GM12878 (cell line): ENCODE results near the gene KLHL3.

ENCODE experiments used
- BCL11A ChIP-seq: IDR thresholded peaks from 2 replicates; pipeline ENCODE4 v1.6.1; 2011; ENCODE audit warnings: low read depth, low read length
- FOXM1 ChIP-seq: IDR thresholded peaks from 2 replicates; pipeline ENCODE4 v1.6.1; 2012; ENCODE audit warnings: low read depth, mild to moderate bottlenecking, inconsistent platforms, low read length, moderate library complexity
- NFYB ChIP-seq: IDR thresholded peaks from 2 replicates; pipeline ENCODE4 v1.6.1; 2011; ENCODE audit warnings: low read depth, mild to moderate bottlenecking, low read length, improper control_type of control experiment, moderate library complexity; ENCODE audit not compliant: insufficient read depth
- POLR2A ChIP-seq: IDR thresholded peaks from 2 replicates; pipeline ENCODE4 v1.6.1; 2011; ENCODE audit warnings: low read depth, mild to moderate bottlenecking, low read length
- RFX5 ChIP-seq: IDR thresholded peaks from 2 replicates; pipeline ENCODE4 v1.6.1; 2011; ENCODE audit warnings: low read depth, low read length, improper control_type of control experiment
- TF ChIP-seq, protein P1 (sequence below), 3 experiments: IDR thresholded peaks in 2 of 3; conservative IDR thresholded peaks in 1 of 3; 2 replicates each; pipeline ENCODE4 v1.5.1; 2011; ENCODE audit warnings: low read depth in 3 of 3, low read length in 3 of 3, mild to moderate bottlenecking in 3 of 3, control low read depth in 2 of 3, moderate library complexity in 2 of 3, inconsistent platforms in 1 of 3, mixed read lengths in 1 of 3; ENCODE audit not compliant: control insufficient read depth in 2 of 3, insufficient read depth in 1 of 3; ENCODE audit errors: extremely low read depth in 1 of 3
- TF ChIP-seq, protein P2 (sequence below): IDR thresholded peaks from 2 replicates; pipeline ENCODE4 v1.6.1; 2011; ENCODE audit warnings: borderline replicate concordance, low read depth, mild to moderate bottlenecking, moderate library complexity, low read length; ENCODE audit not compliant: insufficient read depth, poor library complexity, severe bottlenecking
- TF ChIP-seq, protein P3 (sequence below): IDR thresholded peaks from 2 replicates; pipeline ENCODE4 v1.6.1; 2012; ENCODE audit warnings: low read depth, low read length, improper control_type of control experiment

DNA sequence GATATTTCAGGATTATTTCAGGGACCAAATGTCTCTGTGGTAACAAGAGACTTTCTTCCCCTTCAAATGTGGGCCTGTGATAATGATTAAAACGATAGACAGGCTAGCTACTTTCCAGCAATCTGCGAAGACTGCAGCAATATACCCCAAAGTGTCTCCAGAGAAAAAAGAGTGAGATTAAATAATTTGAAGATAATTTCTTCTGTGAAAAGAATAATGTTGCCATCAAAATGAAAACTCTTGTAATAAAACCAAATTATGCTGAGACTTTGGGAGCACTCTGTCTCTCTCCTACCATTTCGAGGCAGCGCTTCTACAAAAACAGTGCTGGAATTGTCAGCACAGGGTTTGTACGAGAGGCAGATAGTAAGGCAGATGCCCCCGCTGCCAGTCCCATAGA is 132.5 kb downstream of the KLHL3 start:
- TF ChIP-seq FOXM1: no peak
- TF ChIP-seq, protein P1, sequence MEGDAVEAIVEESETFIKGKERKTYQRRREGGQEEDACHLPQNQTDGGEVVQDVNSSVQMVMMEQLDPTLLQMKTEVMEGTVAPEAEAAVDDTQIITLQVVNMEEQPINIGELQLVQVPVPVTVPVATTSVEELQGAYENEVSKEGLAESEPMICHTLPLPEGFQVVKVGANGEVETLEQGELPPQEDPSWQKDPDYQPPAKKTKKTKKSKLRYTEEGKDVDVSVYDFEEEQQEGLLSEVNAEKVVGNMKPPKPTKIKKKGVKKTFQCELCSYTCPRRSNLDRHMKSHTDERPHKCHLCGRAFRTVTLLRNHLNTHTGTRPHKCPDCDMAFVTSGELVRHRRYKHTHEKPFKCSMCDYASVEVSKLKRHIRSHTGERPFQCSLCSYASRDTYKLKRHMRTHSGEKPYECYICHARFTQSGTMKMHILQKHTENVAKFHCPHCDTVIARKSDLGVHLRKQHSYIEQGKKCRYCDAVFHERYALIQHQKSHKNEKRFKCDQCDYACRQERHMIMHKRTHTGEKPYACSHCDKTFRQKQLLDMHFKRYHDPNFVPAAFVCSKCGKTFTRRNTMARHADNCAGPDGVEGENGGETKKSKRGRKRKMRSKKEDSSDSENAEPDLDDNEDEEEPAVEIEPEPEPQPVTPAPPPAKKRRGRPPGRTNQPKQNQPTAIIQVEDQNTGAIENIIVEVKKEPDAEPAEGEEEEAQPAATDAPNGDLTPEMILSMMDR (IDR thresholded peaks at IDR 0.05 in 2 of 3, conservative IDR thresholded peaks at IDR 0.05 in 1 of 3; ENCODE audit: control insufficient read depth in 2 of 3, extremely low read depth in 1 of 3, insufficient read depth in 1 of 3, low read depth in 3 of 3, low read length in 3 of 3): no peak
- TF ChIP-seq NFYB: no peak
- TF ChIP-seq BCL11A: no peak
- TF ChIP-seq RFX5: no peak
- TF ChIP-seq, protein P2, sequence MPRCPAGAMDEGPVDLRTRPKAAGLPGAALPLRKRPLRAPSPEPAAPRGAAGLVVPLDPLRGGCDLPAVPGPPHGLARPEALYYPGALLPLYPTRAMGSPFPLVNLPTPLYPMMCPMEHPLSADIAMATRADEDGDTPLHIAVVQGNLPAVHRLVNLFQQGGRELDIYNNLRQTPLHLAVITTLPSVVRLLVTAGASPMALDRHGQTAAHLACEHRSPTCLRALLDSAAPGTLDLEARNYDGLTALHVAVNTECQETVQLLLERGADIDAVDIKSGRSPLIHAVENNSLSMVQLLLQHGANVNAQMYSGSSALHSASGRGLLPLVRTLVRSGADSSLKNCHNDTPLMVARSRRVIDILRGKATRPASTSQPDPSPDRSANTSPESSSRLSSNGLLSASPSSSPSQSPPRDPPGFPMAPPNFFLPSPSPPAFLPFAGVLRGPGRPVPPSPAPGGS: no peak
- TF ChIP-seq POLR2A: no peak
- TF ChIP-seq, protein P3, sequence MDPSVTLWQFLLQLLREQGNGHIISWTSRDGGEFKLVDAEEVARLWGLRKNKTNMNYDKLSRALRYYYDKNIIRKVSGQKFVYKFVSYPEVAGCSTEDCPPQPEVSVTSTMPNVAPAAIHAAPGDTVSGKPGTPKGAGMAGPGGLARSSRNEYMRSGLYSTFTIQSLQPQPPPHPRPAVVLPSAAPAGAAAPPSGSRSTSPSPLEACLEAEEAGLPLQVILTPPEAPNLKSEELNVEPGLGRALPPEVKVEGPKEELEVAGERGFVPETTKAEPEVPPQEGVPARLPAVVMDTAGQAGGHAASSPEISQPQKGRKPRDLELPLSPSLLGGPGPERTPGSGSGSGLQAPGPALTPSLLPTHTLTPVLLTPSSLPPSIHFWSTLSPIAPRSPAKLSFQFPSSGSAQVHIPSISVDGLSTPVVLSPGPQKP: no peak
